ENCODE measurements around the gene C3orf49. TPM values are rescaled to one million over a fixed set of nuclear protein-coding genes. Genes with fewer than 3 reads are reported as not detected.

Gene C3orf49, protein sequence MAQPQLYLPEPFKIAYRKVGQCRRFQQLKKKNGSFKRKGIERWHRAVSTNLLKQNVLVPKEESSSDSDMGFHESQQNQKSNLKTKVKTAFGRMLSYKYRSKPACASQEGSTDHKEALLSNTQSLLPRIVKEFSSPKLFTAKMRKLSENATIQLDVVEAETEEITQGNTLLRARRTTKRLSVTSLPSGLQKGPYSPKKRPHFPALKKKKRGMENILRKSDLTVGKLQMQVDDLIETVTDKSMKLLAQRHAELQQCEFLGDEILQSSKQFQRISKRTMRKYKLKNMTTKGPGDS
- total RNA-seq (2014; rRNA removed; shearing (Covaris generic)) = not detected in 2 replicates

GRCh38 chr3:63819151-63819398, at the start of gene C3orf49:
C3orf49 (plus strand) TSS chr3:63819299; CDS start chr3:63819472, 173 bp downstream.
- no peak for DNase-seq (ENCODE audit: low read depth)

DNA sequence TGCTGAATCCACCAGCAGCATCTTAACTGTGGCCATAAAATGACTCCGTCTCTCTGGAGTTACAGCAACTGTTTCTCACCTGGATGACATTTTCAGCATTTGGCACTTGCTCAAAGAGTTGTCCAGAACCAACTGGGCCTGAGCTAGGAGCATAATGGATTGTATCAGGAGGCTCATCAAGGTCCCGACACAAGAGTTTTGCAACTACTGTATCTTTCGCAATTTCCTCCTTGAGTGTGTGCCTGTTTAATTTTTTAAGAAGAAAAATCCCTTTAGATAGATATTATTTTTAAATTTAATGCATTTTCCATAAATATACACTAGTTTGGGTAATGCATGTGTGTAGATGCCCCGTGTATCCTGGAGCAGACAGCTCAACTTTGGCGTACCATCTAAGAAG, 44.3 kb upstream of the C3orf49 start:
- no peak for DNase-seq (ENCODE audit: low read depth)

DNA sequence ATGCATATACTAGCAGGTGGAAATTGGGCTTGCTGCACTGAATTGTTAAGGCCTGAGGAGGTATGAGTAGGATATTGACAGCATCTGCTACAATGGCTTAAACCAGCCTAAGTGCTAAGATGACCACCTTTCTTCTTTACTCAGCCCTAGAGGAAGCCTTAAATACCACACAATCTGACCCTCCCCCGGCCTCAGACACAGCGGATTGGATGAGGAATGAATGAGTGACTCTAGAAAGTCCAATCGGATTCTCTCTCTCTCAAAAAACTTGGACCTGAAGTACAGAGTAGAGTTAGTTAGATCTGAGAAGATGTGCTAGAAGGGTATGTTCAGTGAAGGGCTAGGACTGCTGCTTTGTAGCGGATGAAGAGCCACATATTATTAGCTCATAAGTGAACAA, 39.9 kb upstream of the C3orf49 start:
- DNase-seq (ENCODE audit: low read depth) = no peak

GRCh38 chr3:63791974-63792373, 27.1 kb upstream of the C3orf49 start:
- DNase-seq (ENCODE audit: low read depth) = peak; percentile 30

DNA sequence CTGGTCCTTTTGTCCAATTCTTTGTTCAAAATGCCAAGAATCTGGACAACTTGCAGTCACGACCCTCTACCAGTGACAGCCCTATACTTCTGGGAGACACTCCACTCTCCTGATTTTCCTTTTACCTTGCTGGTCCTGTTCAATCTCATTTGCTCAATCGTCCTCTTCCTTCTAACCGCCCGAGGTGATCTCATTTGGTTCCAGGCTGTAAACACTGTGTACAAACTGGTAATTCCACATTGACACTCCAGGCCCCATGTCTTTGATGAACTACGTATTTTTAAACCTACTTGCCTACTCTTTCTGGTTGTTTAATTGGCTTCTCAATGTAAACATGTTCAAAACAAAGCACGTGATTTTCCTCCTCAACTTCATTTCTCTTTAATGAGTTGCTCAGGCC, 23.7 kb upstream of the C3orf49 start:
- DNase-seq (ENCODE audit: low read depth) = no peak

GRCh38 chr3:63798544-63798943, 20.6 kb upstream of the C3orf49 start:
- no peak for DNase-seq (ENCODE audit: low read depth)

GRCh38 chr3:63798949-63799348, 20.1 kb upstream of the C3orf49 start:
- no peak for DNase-seq (ENCODE audit: low read depth)

- DNase-seq (ENCODE audit: low read depth) = peak; percentile 4
Measured at GRCh38 chr3:63800097-63800496, 19.0 kb upstream of the C3orf49 start.

- no peak for DNase-seq (ENCODE audit: low read depth)
Measured at GRCh38 chr3:63803911-63804310, 15.2 kb upstream of the C3orf49 start.

GRCh38 chr3:63807961-63808565, 11.0 kb upstream of the C3orf49 start:
- DNase-seq (ENCODE audit: low read depth) = no peak

- DNase-seq (ENCODE audit: low read depth) = no peak
Measured at GRCh38 chr3:63808633-63809032, 10.5 kb upstream of the C3orf49 start.

- DNase-seq (ENCODE audit: low read depth) = peak; percentile 82
Measured at GRCh38 chr3:63809607-63810006, 9.5 kb upstream of the C3orf49 start.

DNA sequence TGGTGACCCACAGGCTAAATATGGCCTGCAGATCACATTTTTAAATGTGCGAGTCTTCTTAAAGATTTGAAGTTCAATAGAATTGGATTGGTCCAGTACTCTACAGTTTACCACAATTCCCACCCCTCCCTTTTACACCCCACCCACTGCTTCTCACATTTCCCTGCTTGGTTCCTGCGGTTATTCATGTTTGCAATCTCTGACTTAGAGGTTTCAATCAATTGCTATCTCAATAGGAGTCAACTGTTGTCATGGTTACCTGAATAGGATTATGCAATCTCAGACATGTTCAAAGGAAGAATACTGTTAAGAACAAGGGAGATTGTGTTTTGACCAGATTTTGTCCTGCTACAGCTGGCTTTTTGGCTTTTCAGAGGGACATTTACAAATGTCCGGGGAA, 4.9 kb upstream of the C3orf49 start:
- DNase-seq (ENCODE audit: low read depth) = peak; percentile 2

- DNase-seq (ENCODE audit: low read depth) = no peak
Measured at GRCh38 chr3:63817225-63817624, 1.9 kb upstream of the C3orf49 start.

GRCh38 chr3:63818282-63819150, 583 bp upstream of the C3orf49 start:
- DNase-seq (ENCODE audit: low read depth) = peak; percentile 44

GRCh38 chr3:63824309-63824708, 5.2 kb downstream of the C3orf49 start:
- DNase-seq (ENCODE audit: low read depth) = peak; percentile 42

GRCh38 chr3:63830526-63830925, 11.4 kb downstream of the C3orf49 start:
- no peak for DNase-seq (ENCODE audit: low read depth)

- no peak for DNase-seq (ENCODE audit: low read depth)
Measured at GRCh38 chr3:63832395-63832794, 13.3 kb downstream of the C3orf49 start.

GRCh38 chr3:63841704-63842103, 22.6 kb downstream of the C3orf49 start:
- DNase-seq (ENCODE audit: low read depth) = no peak

DNA sequence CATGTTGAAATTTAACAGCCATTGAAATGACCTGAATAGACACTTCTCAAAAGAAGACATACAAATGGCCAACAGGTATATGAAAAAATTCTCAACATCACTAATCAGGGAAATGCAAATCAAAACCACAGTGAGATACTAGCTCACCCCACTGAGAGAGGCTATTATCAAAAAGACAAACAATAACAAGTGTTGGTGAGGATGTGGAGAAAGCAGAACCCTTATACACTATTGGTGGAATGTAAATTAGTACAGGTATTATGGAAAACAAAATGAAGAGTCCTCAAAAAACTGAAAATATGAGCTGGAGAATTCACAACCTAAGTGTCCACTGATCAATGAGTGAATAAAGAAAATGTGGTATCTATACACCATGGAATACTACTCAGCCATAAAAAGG, 23.0 kb downstream of the C3orf49 start:
- no peak for DNase-seq (ENCODE audit: low read depth)

GRCh38 chr3:63845215-63845614, 26.1 kb downstream of the C3orf49 start:
- no peak for DNase-seq (ENCODE audit: low read depth)

- DNase-seq (ENCODE audit: low read depth) = no peak
Measured at GRCh38 chr3:63847718-63848450, 28.8 kb downstream of the C3orf49 start.
